Activated CD4-positive, alpha-beta memory T cell treated with anti-CD3 and anti-CD28 coated beads, Interleukin-2, amount 10 ng/mL, durations not matched to agents 7 days and 5 days (primary cell): ENCODE measurements around the gene TDRD1. TPM values are rescaled to one million over a fixed set of nuclear protein-coding genes. Genes with fewer than 3 reads are reported as not detected.

Experiments
- CTCF ChIA-PET: fragments of 350-600 bp; sonication (Branson Sonifier 250); formaldehyde crosslinking; loops from one replicate; lab custom pipeline; 2021; ENCODE audit warnings: antibody characterized with exemption, inconsistent platforms; lab: Charles Lee
- POLR2A ChIA-PET: fragments of 350-600 bp; sonication (Branson Sonifier 250); formaldehyde crosslinking; loops from one replicate; lab custom pipeline; 2021; ENCODE audit warnings: antibody characterized with exemption; lab: Charles Lee
- DNase-seq: peaks from one replicate; pipeline ENCODE4 v3.0.0-alpha.2; 2020
- H3K27ac Mint-ChIP-seq: one replicate; pipeline ENCODE4 v1.8.0; 2021; ENCODE audit warnings: mild to moderate bottlenecking, mixed read lengths
- H3K27me3 Mint-ChIP-seq: one replicate; pipeline ENCODE4 v1.8.0; 2021; ENCODE audit warnings: mixed read lengths
- H3K36me3 Mint-ChIP-seq: one replicate; pipeline ENCODE4 v1.8.0; 2021; ENCODE audit warnings: low read depth, mixed read lengths
- H3K4me1 Mint-ChIP-seq: one replicate; pipeline ENCODE4 v1.8.0; 2021; ENCODE audit warnings: mixed read lengths
- H3K4me3 Mint-ChIP-seq: one replicate; pipeline ENCODE4 v1.8.0; 2021; ENCODE audit warnings: mild to moderate bottlenecking, mixed read lengths
- H3K9me3 Mint-ChIP-seq: one replicate; pipeline ENCODE4 v1.8.0; 2021; ENCODE audit warnings: mixed read lengths
- total RNA-seq, 2 experiments: library from RNA; stranded (reverse); gene quantifications; one replicate each; pipeline ENCODE4 v1.2.3, GENCODE V29; 2021

The TDRD1 gene
- total RNA-seq, 2 experiments from 2014 or later = 0.35 to 0.40 TPM

DNA sequence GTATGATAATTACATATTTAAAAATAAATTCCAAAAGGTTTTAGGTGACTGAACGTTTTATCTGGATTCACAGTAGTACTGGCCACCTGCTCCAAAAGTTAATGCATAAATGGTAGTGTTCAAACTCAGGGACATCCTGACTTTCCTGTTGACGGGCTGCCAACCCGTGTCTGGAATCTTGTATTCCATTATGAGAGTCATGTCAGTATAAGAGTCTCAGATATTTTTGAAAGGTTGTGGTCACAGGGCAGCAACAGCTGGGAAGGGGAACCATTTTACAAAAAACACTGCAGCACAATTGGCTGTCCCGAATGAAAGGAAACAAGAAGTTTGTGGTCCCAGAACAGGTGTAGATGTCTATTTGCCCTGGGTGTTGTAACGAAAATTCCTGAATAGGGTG lies 2.8 kb downstream of the TDRD1 start:
- POLR2A ChIA-PET = no interaction called here
- Mint-ChIP-seq H3K27ac (no peak overlapping the region), H3K36me3 (no peaks in the 10 kb centered on the region), H3K27me3 (peaks cover 3% of the 10 kb centered on the region), H3K4me3 (no peak overlapping the region), H3K4me1 (peaks cover 4% of the 10 kb centered on the region), H3K9me3 (no peaks in the 10 kb centered on the region)
- no peak for DNase-seq
- CTCF ChIA-PET = no interaction called here

- CTCF ChIA-PET = no interaction called here
Measured at GRCh38 chr10:114183563-114183962, 4.4 kb downstream of the TDRD1 start.

DNA sequence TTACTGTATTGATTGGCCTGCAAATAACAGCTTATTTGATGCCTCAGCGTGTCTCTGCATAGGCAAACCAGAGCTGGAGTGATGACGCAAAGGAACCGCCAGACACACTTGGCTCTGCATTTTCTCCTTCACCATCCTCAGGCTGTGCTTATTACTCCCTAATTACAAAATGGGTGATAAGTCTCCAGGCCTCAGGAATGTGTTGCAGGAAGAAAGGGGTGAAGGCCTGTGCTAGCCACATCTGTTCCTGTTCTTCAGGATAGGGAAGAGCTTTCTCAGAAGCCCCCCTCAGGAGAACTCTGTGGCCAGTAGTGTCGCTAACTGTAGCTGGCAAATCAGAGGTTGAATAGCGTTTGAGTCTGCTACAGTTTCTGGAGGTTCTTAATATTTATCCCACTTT lies 5.1 kb downstream of the TDRD1 start:
- no peaks in the 10 kb centered on the region for H3K36me3 Mint-ChIP-seq
- H3K27me3 Mint-ChIP-seq = peaks cover 15% of the 10 kb centered on the region
- ChIA-PET CTCF (no interaction called here), POLR2A (no interaction called here)
- no peaks in the 10 kb centered on the region for H3K9me3 Mint-ChIP-seq
- peaks cover 4% of the 10 kb centered on the region for H3K4me1 Mint-ChIP-seq
- H3K4me3 Mint-ChIP-seq = no peak overlapping the region
- H3K27ac Mint-ChIP-seq = no peak overlapping the region
- DNase-seq = no peak

More at GRCh38 chr10:114183563-114183962, 4.4 kb downstream of the TDRD1 start:
- Mint-ChIP-seq H3K4me1 (peaks cover 4% of the 10 kb centered on the region), H3K4me3 (no peak overlapping the region), H3K27me3 (peaks cover 12% of the 10 kb centered on the region), H3K27ac (no peak overlapping the region), H3K9me3 (no peaks in the 10 kb centered on the region), H3K36me3 (no peaks in the 10 kb centered on the region)
- POLR2A ChIA-PET = no interaction called here
- DNase-seq = no peak

- ChIA-PET CTCF (interaction anchor here (1.6 kb wide), 1 partner anchor 14 kb away, joined by 5 read pairs; the partner anchor contains the start of gene CCDC186), POLR2A (no interaction called here)
- peaks cover 32% of the 10 kb centered on the region for H3K27me3 Mint-ChIP-seq
- H3K27ac Mint-ChIP-seq = no peak overlapping the region
- no peaks in the 10 kb centered on the region for H3K36me3 Mint-ChIP-seq
- no peaks in the 10 kb centered on the region for H3K4me1 Mint-ChIP-seq
- no peaks in the 10 kb centered on the region for H3K9me3 Mint-ChIP-seq
- no peak for DNase-seq
- H3K4me3 Mint-ChIP-seq = no peak overlapping the region
Measured at GRCh38 chr10:114188001-114188400, 8.8 kb downstream of the TDRD1 start.

DNA sequence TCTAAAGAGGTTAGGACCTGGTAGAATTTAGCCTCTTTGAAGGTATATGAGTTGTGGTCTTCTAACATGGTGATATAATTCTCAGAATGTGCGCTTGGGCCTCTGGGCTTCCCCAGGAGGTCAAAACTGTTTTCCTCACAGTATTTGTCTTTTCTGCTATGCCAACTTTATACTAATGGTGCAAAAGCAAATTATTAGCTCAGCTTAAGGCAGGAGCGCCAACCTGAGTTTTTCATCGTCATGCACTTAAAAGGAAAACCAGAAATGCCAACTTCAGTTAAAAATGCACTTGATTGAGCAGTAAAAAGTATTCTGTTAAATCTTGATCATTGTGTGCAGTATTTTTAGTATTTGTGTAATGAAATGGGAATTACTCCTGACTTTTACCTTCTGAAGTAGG lies 9.7 kb downstream of the TDRD1 start:
- no peak overlapping the region for H3K27ac Mint-ChIP-seq
- no peaks in the 10 kb centered on the region for H3K36me3 Mint-ChIP-seq
- POLR2A ChIA-PET = no interaction called here
- no peaks in the 10 kb centered on the region for H3K4me1 Mint-ChIP-seq
- DNase-seq = no peak
- CTCF ChIA-PET = no interaction called here
- H3K9me3 Mint-ChIP-seq = no peaks in the 10 kb centered on the region
- H3K27me3 Mint-ChIP-seq = peaks cover 41% of the 10 kb centered on the region
- no peak overlapping the region for H3K4me3 Mint-ChIP-seq

- POLR2A ChIA-PET = interaction anchor here (0.9 kb wide), 1 partner anchor 15 kb away, joined by 4 read pairs; the partner anchor contains the start of gene CCDC186
- H3K27me3 Mint-ChIP-seq = peaks cover 46% of the 10 kb centered on the region
Measured at GRCh38 chr10:114189700-114190099, 10.5 kb downstream of the TDRD1 start.

DNA sequence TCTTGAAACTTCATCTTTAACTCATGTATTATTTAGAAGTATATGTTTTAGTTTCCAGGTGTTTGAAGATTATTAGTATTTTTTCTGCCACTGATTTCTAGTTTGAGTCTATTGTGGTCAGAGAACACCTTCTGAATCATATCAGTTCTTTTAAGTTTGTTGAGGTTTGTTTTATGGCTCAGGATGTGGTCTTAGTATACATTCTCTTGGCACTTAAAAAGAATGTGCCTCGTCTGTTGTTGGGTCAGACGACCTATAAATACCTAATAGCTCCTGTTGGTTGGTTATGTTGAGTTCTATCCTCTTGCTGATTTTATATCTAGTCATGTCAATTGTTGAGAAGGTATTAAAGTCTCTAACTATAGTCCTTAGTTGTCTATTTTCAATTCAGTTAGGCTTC lies 15.9 kb downstream of the TDRD1 start:
- ChIA-PET CTCF (interaction anchor here (0.7 to 0.8 kb wide), 2 partner anchors 21 to 420 kb away, joined by 3 to 5 read pairs; partner anchors contain the start of gene CCDC186), POLR2A (interaction anchor here (0.7 to 1.8 kb wide), 2 partner anchors 21 to 235 kb away, joined by 3 to 7 read pairs; partner anchors contain the start of gene CCDC186)
- H3K9me3 Mint-ChIP-seq = no peaks in the 10 kb centered on the region
- H3K4me3 Mint-ChIP-seq = no peak overlapping the region
- no peak for DNase-seq
- no peak overlapping the region for H3K27ac Mint-ChIP-seq
- H3K36me3 Mint-ChIP-seq = no peaks in the 10 kb centered on the region
- H3K27me3 Mint-ChIP-seq = peaks cover 59% of the 10 kb centered on the region
- H3K4me1 Mint-ChIP-seq = peaks cover 20% of the 10 kb centered on the region

More at GRCh38 chr10:114189700-114190099, 10.5 kb downstream of the TDRD1 start:
- H3K27ac Mint-ChIP-seq = no peak overlapping the region
- H3K4me1 Mint-ChIP-seq = peaks cover 3% of the 10 kb centered on the region
- DNase-seq = no peak
- H3K36me3 Mint-ChIP-seq = no peaks in the 10 kb centered on the region
- H3K9me3 Mint-ChIP-seq = no peaks in the 10 kb centered on the region
- CTCF ChIA-PET = no interaction called here
- H3K4me3 Mint-ChIP-seq = no peak overlapping the region

- CTCF ChIA-PET = no interaction called here
Measured at GRCh38 chr10:114199239-114199638, 20.1 kb downstream of the TDRD1 start.

GRCh38 chr10:114202812-114203211 lies 23.7 kb downstream of the TDRD1 start:
- no peak overlapping the region for H3K27ac Mint-ChIP-seq
- H3K27me3 Mint-ChIP-seq = peaks cover 36% of the 10 kb centered on the region
- peaks cover 4% of the 10 kb centered on the region for H3K4me1 Mint-ChIP-seq
- CTCF ChIA-PET = no interaction called here
- no peak overlapping the region for H3K4me3 Mint-ChIP-seq
- no peaks in the 10 kb centered on the region for H3K36me3 Mint-ChIP-seq
- POLR2A ChIA-PET = interaction anchor here (1.0 kb wide), 1 partner anchor 28 kb away, joined by 3 read pairs; the partner anchor contains the start of gene CCDC186
- DNase-seq = no peak
- H3K9me3 Mint-ChIP-seq = no peaks in the 10 kb centered on the region

More at GRCh38 chr10:114199239-114199638, 20.1 kb downstream of the TDRD1 start:
- H3K4me1 Mint-ChIP-seq = peaks cover 24% of the 10 kb centered on the region
- no peaks in the 10 kb centered on the region for H3K36me3 Mint-ChIP-seq
- H3K27me3 Mint-ChIP-seq = peaks cover 51% of the 10 kb centered on the region
- no peak for DNase-seq
- H3K9me3 Mint-ChIP-seq = no peaks in the 10 kb centered on the region
- no peak overlapping the region for H3K27ac Mint-ChIP-seq
- POLR2A ChIA-PET = no interaction called here
- H3K4me3 Mint-ChIP-seq = no peak overlapping the region

DNA sequence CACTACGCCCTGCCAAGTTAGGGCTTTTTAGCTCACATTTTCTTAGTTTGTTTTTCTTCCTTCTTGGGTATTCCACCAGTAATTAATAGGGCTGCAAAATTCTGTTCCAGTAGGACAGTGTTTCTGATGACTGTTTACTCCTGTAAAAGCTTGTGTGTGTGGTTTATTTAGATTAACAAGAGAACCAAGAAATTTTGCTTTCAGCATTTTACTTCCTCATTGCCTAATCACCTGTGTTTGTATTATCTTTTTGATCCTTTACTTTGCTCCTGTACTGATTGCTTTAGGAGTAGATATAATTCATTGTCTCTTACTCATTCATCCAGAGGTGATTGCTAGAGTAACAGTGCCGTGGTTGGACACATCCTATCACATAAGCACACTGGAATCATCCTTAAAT lies 27.7 kb downstream of the TDRD1 start:
- Mint-ChIP-seq H3K4me3 (no peak overlapping the region), H3K36me3 (no peaks in the 10 kb centered on the region), H3K27ac (no peak overlapping the region), H3K27me3 (peaks cover 30% of the 10 kb centered on the region), H3K9me3 (no peaks in the 10 kb centered on the region), H3K4me1 (peaks cover 4% of the 10 kb centered on the region)
- POLR2A ChIA-PET = no interaction called here
- DNase-seq = no peak
- CTCF ChIA-PET = no interaction called here

GRCh38 chr10:114207349-114207748 lies 28.2 kb downstream of the TDRD1 start:
- Mint-ChIP-seq H3K27ac (no peak overlapping the region), H3K9me3 (no peaks in the 10 kb centered on the region), H3K36me3 (no peaks in the 10 kb centered on the region), H3K4me1 (peaks cover 4% of the 10 kb centered on the region), H3K27me3 (peaks cover 34% of the 10 kb centered on the region), H3K4me3 (no peak overlapping the region)
- ChIA-PET POLR2A (no interaction called here), CTCF (no interaction called here)
- DNase-seq = no peak

- H3K9me3 Mint-ChIP-seq = no peaks in the 10 kb centered on the region
- CTCF ChIA-PET = interaction anchor here (0.7 kb wide), 2 partner anchors 53 to 612 kb away, joined by 3 read pairs; no protein-coding TSS in a partner anchor
- POLR2A ChIA-PET = no interaction called here
- DNase-seq = no peak
- H3K4me1 Mint-ChIP-seq = no peaks in the 10 kb centered on the region
- H3K4me3 Mint-ChIP-seq = no peak overlapping the region
- no peak overlapping the region for H3K27ac Mint-ChIP-seq
- H3K27me3 Mint-ChIP-seq = peaks cover 30% of the 10 kb centered on the region
- no peaks in the 10 kb centered on the region for H3K36me3 Mint-ChIP-seq
Measured at GRCh38 chr10:114208351-114208750, 29.2 kb downstream of the TDRD1 start.

- ChIA-PET POLR2A (no interaction called here), CTCF (no interaction called here)
- no peak overlapping the region for H3K4me3 Mint-ChIP-seq
- H3K4me1 Mint-ChIP-seq = no peaks in the 10 kb centered on the region
- no peak overlapping the region for H3K27ac Mint-ChIP-seq
- no peak for DNase-seq
- H3K9me3 Mint-ChIP-seq = no peaks in the 10 kb centered on the region
- no peaks in the 10 kb centered on the region for H3K36me3 Mint-ChIP-seq
- peaks cover 33% of the 10 kb centered on the region for H3K27me3 Mint-ChIP-seq
Measured at GRCh38 chr10:114212153-114212552, 33.0 kb downstream of the TDRD1 start.

DNA sequence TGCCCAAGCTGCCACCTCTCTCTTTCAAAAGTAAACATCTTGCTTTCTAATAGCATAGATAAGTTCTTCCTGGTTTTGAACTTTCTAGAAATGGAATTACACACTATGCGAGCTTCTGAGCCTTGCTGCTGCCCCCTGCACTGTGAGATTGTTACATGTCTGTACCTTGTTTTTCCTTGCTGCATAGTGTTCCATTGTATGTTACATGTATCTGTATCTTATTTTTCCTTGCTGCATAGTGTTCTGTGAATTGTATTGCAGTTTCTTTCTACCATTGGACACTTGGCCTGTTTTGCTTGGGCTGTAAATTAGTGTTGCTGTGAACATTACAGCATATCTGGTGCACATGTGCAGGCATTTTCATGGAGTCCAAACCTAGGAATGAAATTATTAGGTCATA lies 35.9 kb downstream of the TDRD1 start:
- Mint-ChIP-seq H3K36me3 (no peaks in the 10 kb centered on the region), H3K27ac (no peak overlapping the region), H3K4me1 (no peaks in the 10 kb centered on the region), H3K27me3 (peaks cover 42% of the 10 kb centered on the region), H3K9me3 (no peaks in the 10 kb centered on the region), H3K4me3 (no peak overlapping the region)
- POLR2A ChIA-PET = no interaction called here
- no peak for DNase-seq
- CTCF ChIA-PET = no interaction called here
